HG02943 (cell line): ENCODE data around the gene DNAJC15.
"Not testable (repeated sequence)": the region's sequence is repeated elsewhere in the genome, so short reads cannot be mapped to it uniquely, and the experiment has no call there.

Experiments used
- ATAC-seq: cut with Tn5 transposase; IDR thresholded peaks from one replicate; pipeline ENCODE4 v1.9.1; 2021; ENCODE audit warnings: mild to moderate bottlenecking, low read depth, moderate library complexity; ENCODE audit not compliant: unreplicated experiment

The DNAJC15 gene

GRCh38 chr13:43003010-43003409 is 20.4 kb upstream of the DNAJC15 start:
- no peak for ATAC-seq

GRCh38 chr13:43003729-43004128 is 19.7 kb upstream of the DNAJC15 start:
- no peak for ATAC-seq

- ATAC-seq: no peak
Measured at GRCh38 chr13:43005460-43006236, 17.7 kb upstream of the DNAJC15 start.

GRCh38 chr13:43006893-43007631 is 16.3 kb upstream of the DNAJC15 start:
- no peak for ATAC-seq

- ATAC-seq: no peak
Measured at GRCh38 chr13:43008596-43008995, 14.8 kb upstream of the DNAJC15 start.

- no peak for ATAC-seq
Measured at GRCh38 chr13:43009506-43009905, 13.9 kb upstream of the DNAJC15 start.

- ATAC-seq: no peak
Measured at GRCh38 chr13:43014162-43014561, 9.2 kb upstream of the DNAJC15 start.

GRCh38 chr13:43016226-43016625 is 7.2 kb upstream of the DNAJC15 start:
- no peak for ATAC-seq

- ATAC-seq: no peak
Measured at GRCh38 chr13:43019811-43020210, 3.6 kb upstream of the DNAJC15 start.

GRCh38 chr13:43020794-43021193 is 2.6 kb upstream of the DNAJC15 start:
- ATAC-seq: no peak

- no peak for ATAC-seq
Measured at GRCh38 chr13:43021926-43022670, 1.3 kb upstream of the DNAJC15 start.

- ATAC-seq: no peak
Measured at GRCh38 chr13:43022934-43023288, 475 bp upstream of the DNAJC15 start.

- no peak for ATAC-seq
Measured at GRCh38 chr13:43026262-43026661, 2.9 kb downstream of the DNAJC15 start.

GRCh38 chr13:43030548-43030947 is 7.2 kb downstream of the DNAJC15 start:
- ATAC-seq: no peak

GRCh38 chr13:43031881-43032280 is 8.5 kb downstream of the DNAJC15 start:
- no peak for ATAC-seq

GRCh38 chr13:43033038-43033437 is 9.7 kb downstream of the DNAJC15 start:
- ATAC-seq: no peak

GRCh38 chr13:43036351-43037250 is 13.2 kb downstream of the DNAJC15 start:
- ATAC-seq: no peak

GRCh38 chr13:43039966-43040365 is 16.6 kb downstream of the DNAJC15 start:
- no peak for ATAC-seq

- ATAC-seq: not testable (repeated sequence)
Measured at GRCh38 chr13:43040581-43041368, 17.4 kb downstream of the DNAJC15 start.
